Left forelimb (tissue), 1 donor: ENCODE measurements around the gene ARHGEF37.

ENCODE experiments used
- DNase-seq: peaks from one replicate; pipeline ENCODE4 v3.0.0-alpha.2; 2018; ENCODE audit warnings: low spot score

Gene ARHGEF37

GRCh38 chr5:149675610-149676201 is 94.4 kb downstream of the ARHGEF37 start:
- DNase-seq, result peak; percentile 57

- DNase-seq, result peak; percentile 3
Measured at GRCh38 chr5:149677731-149678130, 96.4 kb downstream of the ARHGEF37 start.

GRCh38 chr5:149679876-149680809 is 98.8 kb downstream of the ARHGEF37 start:
- DNase-seq, result peak; percentile 49

GRCh38 chr5:149680810-149681221 is 99.5 kb downstream of the ARHGEF37 start:
- DNase-seq, result peak; percentile 41

GRCh38 chr5:149681252-149681651 is 100.0 kb downstream of the ARHGEF37 start:
- peak; percentile 54 for DNase-seq

- DNase-seq, result no peak
Measured at GRCh38 chr5:149681922-149682321, 100.6 kb downstream of the ARHGEF37 start.

GRCh38 chr5:149682532-149683075 is 101.3 kb downstream of the ARHGEF37 start:
- peak; percentile 41 for DNase-seq

GRCh38 chr5:149683964-149684363 is 102.7 kb downstream of the ARHGEF37 start:
- DNase-seq, result peak; percentile 3

GRCh38 chr5:149684371-149684770 is 103.1 kb downstream of the ARHGEF37 start:
- DNase-seq, result no peak
